GM12892 (cell line): Measurements from ENCODE around the gene ULK4.

ENCODE experiments used
- POLR2A ChIP-seq: IDR thresholded peaks from 2 replicates; pipeline ENCODE4 v1.6.1; 2011; ENCODE audit warnings: low read depth, low read length, control low read depth
- POLR2AphosphoS5 ChIP-seq: IDR thresholded peaks from 2 replicates; pipeline ENCODE4 v1.6.1; 2011; ENCODE audit warnings: low read depth, low read length, control low read depth

DNA sequence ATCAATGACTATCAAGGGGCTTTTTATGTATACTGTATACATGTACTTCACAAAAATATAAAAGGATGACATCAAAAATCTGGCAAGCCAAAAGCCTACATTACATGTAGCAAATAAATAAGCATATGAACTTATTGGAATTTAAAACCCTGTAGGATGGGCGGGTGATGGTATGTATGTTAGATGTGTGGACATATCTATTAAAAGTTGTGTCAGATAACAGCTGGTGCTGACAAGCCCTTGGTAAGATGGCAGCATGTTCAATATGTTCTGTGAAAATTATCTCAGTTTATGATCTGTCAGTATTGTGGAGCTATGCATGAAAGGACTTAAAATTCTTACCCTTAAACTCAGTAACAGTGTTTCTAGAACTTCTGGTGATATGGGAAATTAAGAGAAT lies 742.5 kb downstream of the ULK4 start:
- TF ChIP-seq POLR2A (no peak), POLR2AphosphoS5 (no peak)
